Mucosa of descending colon (tissue), 3 donors: ENCODE measurements around the gene ATP6AP1. TPM values are rescaled to one million over a fixed set of nuclear protein-coding genes. Genes with fewer than 3 reads are reported as not detected.

ENCODE experiments used
- ATAC-seq: fragments of 200-7000 bp; cut with Tn5 transposase; one replicate; pipeline ENCODE4 v1.9.1; 2020; ENCODE audit warnings: mild to moderate bottlenecking, moderate library complexity
- DNase-seq, 3 donors: peaks; one replicate each; pipeline ENCODE4 v3.0.0-alpha.2; 2020
- H3K36me3 ChIP-seq: fragments of 200-600 bp; one replicate; pipeline ENCODE4 v1.8.0; 2021; ENCODE audit warnings: low read depth, mild to moderate bottlenecking
- H3K4me1 ChIP-seq: fragments of 200-600 bp; one replicate; pipeline ENCODE4 v1.8.0; 2021; ENCODE audit warnings: low read depth, mild to moderate bottlenecking
- H3K4me3 ChIP-seq: fragments of 200-600 bp; one replicate; pipeline ENCODE4 v1.8.0; 2021; ENCODE audit warnings: mild to moderate bottlenecking
- H3K9me3 ChIP-seq: fragments of 200-600 bp; one replicate; pipeline ENCODE4 v1.8.0; 2021; ENCODE audit warnings: mild to moderate bottlenecking
- CTCF ChIP-seq: fragments of 200-600 bp; IDR thresholded peaks from one replicate; pipeline ENCODE4 v1.8.0; 2022; ENCODE audit warnings: antibody characterized with exemption, mild to moderate bottlenecking
- intact Hi-C, 2 donors: fragments of 100-400 bp; cut with DNase I in 1 of 2; cut with micrococcal nuclease in 1 of 2; formaldehyde crosslinking; loops; one replicate each; pipeline versions ENCODE4 v1.11.0 to v1.11.1; 2022; cut with DNase I, micrococcal nuclease
- total RNA-seq, 3 donors: library from RNA; stranded (reverse); fragmentation: NEBNext Ultra II Directional in 2 of 3; extraction: Animal tissue kit (Norgen Biotek cat#: 25700) in 2 of 3; gene quantifications; one replicate each; pipeline versions ENCODE4 v1.2.1 to v1.2.4, GENCODE V29; 2021 to 2023
- donor health status: DM: no; HTN: no; CAD: no; lungs with moderate emphysema.
- donor health status: DM: no; HTN: no; CAD: no.
- donor health status: DM: no; HTN: yes; CAD: no.

Gene ATP6AP1
- total RNA-seq, 3 donors from 2014 or later = 78.1 to 95.8 (median 95.2) TPM

GRCh38 chrX:154458116-154458953 is 29.9 kb downstream of the ATP6AP1 start, which contains the start of gene PLXNA3:
Gene PLXNA3 (plus strand): TSS chrX:154458281. CDS start chrX:154460184, 1,903 bp downstream.
- intact Hi-C loops = no loop called here
- Histone ChIP-seq H3K4me3 (peak within 1 kb of the TSS; percentile 38), H3K36me3 (no peaks in the 10 kb centered on the region), H3K4me1 (no peaks in the 10 kb centered on the region), H3K9me3 (no peaks in the 10 kb centered on the region)
- TF ChIP-seq CTCF = no peak
- DNase-seq (peak in 2 of 3 donors; percentile 57 to 77), ATAC-seq (peak; percentile 69)

DNA sequence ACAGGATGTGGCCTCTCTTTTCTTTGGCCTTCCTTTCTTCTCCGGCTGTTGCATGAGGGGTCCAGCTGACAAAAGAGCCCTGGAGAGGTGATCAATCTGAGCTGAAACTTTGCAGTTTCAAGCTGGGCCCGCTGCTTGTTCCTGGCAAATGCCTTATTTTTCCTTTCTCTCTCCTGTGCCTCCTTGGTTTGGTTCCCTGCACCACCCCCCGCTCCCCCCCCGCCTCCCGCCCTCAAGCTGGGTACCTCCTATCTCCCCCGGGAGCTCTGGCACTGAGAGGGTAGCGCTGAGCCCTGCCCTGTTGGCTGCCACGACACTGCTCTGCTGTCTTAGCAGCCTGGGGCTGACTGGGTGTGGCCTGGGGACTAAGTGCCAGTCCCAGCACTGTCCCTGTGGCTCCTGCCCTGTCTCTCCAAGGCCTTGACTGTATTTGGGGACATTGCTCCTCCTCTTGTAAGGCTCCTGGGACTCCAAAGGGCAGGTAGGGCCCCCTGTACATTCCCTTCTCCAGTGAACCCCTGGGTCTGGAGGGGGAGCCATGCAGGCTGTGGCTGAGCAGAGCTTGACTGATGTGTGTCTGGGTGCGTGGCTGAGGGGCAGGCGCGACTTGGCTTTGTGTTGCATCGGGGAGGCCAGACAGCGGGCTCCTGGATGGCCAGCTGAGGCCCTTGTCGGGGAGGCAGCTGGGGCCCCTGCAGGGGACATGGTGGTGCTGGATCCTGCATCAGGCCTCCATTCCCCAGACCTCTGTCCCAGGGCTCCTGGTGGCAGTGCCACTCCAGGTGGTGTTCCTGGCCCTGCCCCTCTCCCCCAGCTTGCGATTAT is 30.7 kb downstream of the ATP6AP1 start:
- Histone ChIP-seq H3K9me3 (no peaks in the 10 kb centered on the region), H3K36me3 (no peaks in the 10 kb centered on the region), H3K4me3 (peak overlapping the region; percentile 38), H3K4me1 (no peaks in the 10 kb centered on the region)
- TF ChIP-seq CTCF = no peak
- intact Hi-C loops = no loop called here
- DNase-seq (peak in 2 of 3 donors; percentile 61 to 64), ATAC-seq (peak; percentile 76)

- Histone ChIP-seq H3K4me1 (no peaks in the 10 kb centered on the region), H3K9me3 (no peaks in the 10 kb centered on the region), H3K36me3 (no peaks in the 10 kb centered on the region), H3K4me3 (no peak overlapping the region)
- intact Hi-C loops = no loop called here
- DNase-seq (no peak), ATAC-seq (no peak)
- no peak for TF ChIP-seq CTCF
Observed at GRCh38 chrX:154459832-154460231, 31.4 kb downstream of the ATP6AP1 start.

DNA sequence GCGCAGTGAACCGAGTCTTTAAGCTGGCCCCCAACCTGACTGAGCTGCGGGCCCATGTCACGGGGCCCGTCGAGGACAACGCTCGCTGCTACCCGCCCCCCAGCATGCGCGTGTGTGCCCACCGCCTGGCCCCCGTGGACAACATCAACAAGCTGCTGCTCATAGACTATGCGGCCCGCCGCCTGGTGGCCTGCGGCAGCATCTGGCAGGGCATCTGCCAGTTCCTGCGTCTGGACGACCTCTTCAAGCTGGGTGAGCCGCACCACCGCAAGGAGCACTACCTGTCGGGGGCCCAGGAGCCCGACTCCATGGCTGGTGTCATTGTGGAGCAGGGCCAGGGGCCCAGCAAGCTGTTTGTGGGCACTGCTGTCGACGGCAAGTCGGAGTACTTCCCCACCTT is 31.8 kb downstream of the ATP6AP1 start:
- ATAC-seq = no peak
- TF ChIP-seq CTCF = no peak
- intact Hi-C loops = no loop called here
- no peaks in the 10 kb centered on the region for H3K36me3 ChIP-seq
- H3K4me1 ChIP-seq = no peaks in the 10 kb centered on the region
- no peak for DNase-seq
- H3K4me3 ChIP-seq = no peak overlapping the region
- H3K9me3 ChIP-seq = no peaks in the 10 kb centered on the region

GRCh38 chrX:154462396-154462795 is 33.9 kb downstream of the ATP6AP1 start:
- no peak for ATAC-seq
- H3K36me3 ChIP-seq = no peaks in the 10 kb centered on the region

More at GRCh38 chrX:154462396-154462795, 33.9 kb downstream of the ATP6AP1 start:
- H3K9me3 ChIP-seq = no peaks in the 10 kb centered on the region
- intact Hi-C loops = no loop called here
- DNase-seq = no peak
- no peaks in the 10 kb centered on the region for H3K4me1 ChIP-seq
- no peak overlapping the region for H3K4me3 ChIP-seq
- TF ChIP-seq CTCF = no peak
